Measurements from ENCODE around the gene SPATC1L. TPM values are rescaled to one million over a fixed set of nuclear protein-coding genes. Genes with fewer than 3 reads are reported as not detected.

Gene SPATC1L
- total RNA-seq, 2 experiments from 2014 or later = 4.7 to 8.3 TPM

DNA sequence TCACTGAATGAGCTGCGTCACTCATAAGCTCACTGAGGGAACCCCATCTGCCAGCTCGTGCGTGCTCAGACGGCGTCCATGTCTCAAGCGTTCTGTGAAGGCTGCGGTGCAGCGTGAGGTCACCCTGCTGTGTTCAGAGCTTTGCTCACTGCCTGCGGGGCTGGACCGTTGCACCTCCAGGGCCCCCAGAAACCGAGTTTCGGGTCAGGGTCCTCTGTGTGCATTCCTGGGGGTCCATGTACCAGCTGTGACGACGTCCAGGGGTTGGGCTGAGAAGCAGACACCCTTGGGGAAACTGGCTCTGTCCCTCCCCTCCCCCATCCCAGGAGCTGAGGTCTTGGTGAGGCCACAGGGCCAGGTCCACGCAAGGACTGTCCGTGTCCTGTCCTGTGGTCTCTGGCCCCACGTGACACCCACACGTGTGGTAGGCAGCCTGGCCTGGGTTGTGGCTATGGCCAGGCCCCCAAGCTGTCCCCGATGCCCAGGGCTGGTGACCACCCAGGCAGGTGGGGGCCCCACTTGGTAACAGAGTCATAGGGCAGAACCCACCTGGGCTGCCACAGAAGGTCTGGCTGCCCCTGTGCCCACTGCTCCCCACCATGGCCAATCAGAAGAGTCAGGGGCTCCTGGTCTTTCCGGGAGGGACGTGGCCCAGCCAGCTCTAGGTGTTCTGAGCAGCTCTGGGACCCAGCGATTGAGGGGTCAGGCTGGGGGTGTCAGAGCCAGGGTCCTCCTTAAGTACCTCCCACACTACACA, 53.2 kb downstream of the SPATC1L start:
- ChIA-PET CTCF (ENCODE audit: unreplicated experiment) (no interaction called here), POLR2A (no interaction called here)
- Histone ChIP-seq H3K9me2 (ENCODE audit: insufficient read depth, low read length) (no peaks in the 10 kb centered on the region), H2AFZ (ENCODE audit: low read length) (no peak overlapping the region), H3K9me3 (ENCODE audit: low read length) (no peaks in the 10 kb centered on the region), H3K27ac (ENCODE audit: low read depth, low read length, poor library complexity, severe bottlenecking) (no peak overlapping the region), H3K79me2 (ENCODE audit: insufficient read depth, low read depth, low read length) (no peaks in the 10 kb centered on the region), H3K36me3 (ENCODE audit: insufficient read depth, low read length) (no peaks in the 10 kb centered on the region), H3K4me3 (ENCODE audit: low read depth, low read length, poor library complexity, severe bottlenecking) (no peak overlapping the region), H4K20me1 (ENCODE audit: insufficient read depth, low read length) (no peaks in the 10 kb centered on the region), H3K4me1 (ENCODE audit: insufficient read depth, low read length, poor library complexity, severe bottlenecking) (no peaks in the 10 kb centered on the region), H3K4me2 (ENCODE audit: low read length) (no peak overlapping the region)
- intact Hi-C loops (cut with micrococcal nuclease; ENCODE audit: unreplicated experiment) = no loop called here
- TF ChIP-seq, protein P1, sequence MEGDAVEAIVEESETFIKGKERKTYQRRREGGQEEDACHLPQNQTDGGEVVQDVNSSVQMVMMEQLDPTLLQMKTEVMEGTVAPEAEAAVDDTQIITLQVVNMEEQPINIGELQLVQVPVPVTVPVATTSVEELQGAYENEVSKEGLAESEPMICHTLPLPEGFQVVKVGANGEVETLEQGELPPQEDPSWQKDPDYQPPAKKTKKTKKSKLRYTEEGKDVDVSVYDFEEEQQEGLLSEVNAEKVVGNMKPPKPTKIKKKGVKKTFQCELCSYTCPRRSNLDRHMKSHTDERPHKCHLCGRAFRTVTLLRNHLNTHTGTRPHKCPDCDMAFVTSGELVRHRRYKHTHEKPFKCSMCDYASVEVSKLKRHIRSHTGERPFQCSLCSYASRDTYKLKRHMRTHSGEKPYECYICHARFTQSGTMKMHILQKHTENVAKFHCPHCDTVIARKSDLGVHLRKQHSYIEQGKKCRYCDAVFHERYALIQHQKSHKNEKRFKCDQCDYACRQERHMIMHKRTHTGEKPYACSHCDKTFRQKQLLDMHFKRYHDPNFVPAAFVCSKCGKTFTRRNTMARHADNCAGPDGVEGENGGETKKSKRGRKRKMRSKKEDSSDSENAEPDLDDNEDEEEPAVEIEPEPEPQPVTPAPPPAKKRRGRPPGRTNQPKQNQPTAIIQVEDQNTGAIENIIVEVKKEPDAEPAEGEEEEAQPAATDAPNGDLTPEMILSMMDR (conservative IDR thresholded peaks at IDR 0.05; ENCODE audit: low read length) = no peak
- no peak for TF ChIP-seq EZH2phosphoT487 (IDR thresholded peaks at IDR 0.05; ENCODE audit: borderline replicate concordance, low read depth, low read length)
- no peak for DNase-seq (ENCODE audit: low spot score)
- BruUV-seq (replicated peaks) = no TSS peak

- Histone ChIP-seq H3K27ac (ENCODE audit: low read depth, low read length, poor library complexity, severe bottlenecking) (no peak overlapping the region), H3K9me3 (ENCODE audit: low read length) (no peaks in the 10 kb centered on the region), H3K79me2 (ENCODE audit: insufficient read depth, low read depth, low read length) (no peaks in the 10 kb centered on the region), H3K4me2 (ENCODE audit: low read length) (no peak overlapping the region), H3K9me2 (ENCODE audit: insufficient read depth, low read length) (no peaks in the 10 kb centered on the region), H4K20me1 (ENCODE audit: insufficient read depth, low read length) (no peaks in the 10 kb centered on the region), H3K4me3 (ENCODE audit: low read depth, low read length, poor library complexity, severe bottlenecking) (no peak overlapping the region), H3K36me3 (ENCODE audit: insufficient read depth, low read length) (no peaks in the 10 kb centered on the region), H3K4me1 (ENCODE audit: insufficient read depth, low read length, poor library complexity, severe bottlenecking) (no peaks in the 10 kb centered on the region), H2AFZ (ENCODE audit: low read length) (no peak overlapping the region)
- ChIA-PET CTCF (ENCODE audit: unreplicated experiment) (no interaction called here), POLR2A (no interaction called here)
- no peak for DNase-seq (ENCODE audit: low spot score)
- intact Hi-C loops (cut with micrococcal nuclease; ENCODE audit: unreplicated experiment) = no loop called here
- BruUV-seq (replicated peaks) = no TSS peak
- no peak for TF ChIP-seq EZH2phosphoT487 (IDR thresholded peaks at IDR 0.05; ENCODE audit: borderline replicate concordance, low read depth, low read length)
- TF ChIP-seq, protein P1 (conservative IDR thresholded peaks at IDR 0.05; ENCODE audit: low read length) = no peak
Observed at GRCh38 chr21:46129846-46130651, 54.2 kb downstream of the SPATC1L start.

Data from OCI-LY7 (cell line).